GM19372 (cell line): ENCODE measurements around the gene TRPM1.

Experiments
- ATAC-seq: cut with Tn5 transposase; IDR thresholded peaks from one replicate; pipeline ENCODE4 v1.9.1; 2021; ENCODE audit warnings: mild to moderate bottlenecking, low read depth, moderate library complexity; ENCODE audit not compliant: unreplicated experiment

Gene TRPM1

GRCh38 chr15:30990036-30990435 is 111.5 kb downstream of the TRPM1 start:
- no peak for ATAC-seq

DNA sequence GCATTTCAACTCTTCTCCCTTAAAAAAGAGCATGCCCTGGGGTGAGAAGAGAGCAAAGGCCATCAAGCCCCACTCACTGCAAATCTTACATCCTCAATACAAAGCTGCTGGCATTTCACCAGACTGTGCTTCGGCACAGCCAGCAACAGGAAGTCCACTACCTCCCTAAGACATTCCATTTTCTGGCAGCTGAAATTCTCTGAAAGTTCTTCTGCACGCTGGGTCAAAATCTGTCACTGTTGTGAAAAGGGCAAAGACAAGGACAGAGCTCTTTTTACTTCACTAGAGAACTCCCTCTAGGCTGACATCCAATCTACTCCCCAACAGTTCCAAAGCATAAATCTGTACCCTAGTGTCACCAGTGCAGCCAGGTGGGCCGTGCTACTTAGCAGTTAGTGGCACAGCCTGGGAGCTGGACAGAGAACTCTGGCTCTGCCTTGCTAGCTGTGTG is 116.4 kb downstream of the TRPM1 start:
- no peak for ATAC-seq

- ATAC-seq: no peak
These were observed 117.0 kb downstream of the TRPM1 start for GRCh38 chr15:30984542-30984941.

- no peak for ATAC-seq
These were observed 117.4 kb downstream of the TRPM1 start for GRCh38 chr15:30984118-30984517.

DNA sequence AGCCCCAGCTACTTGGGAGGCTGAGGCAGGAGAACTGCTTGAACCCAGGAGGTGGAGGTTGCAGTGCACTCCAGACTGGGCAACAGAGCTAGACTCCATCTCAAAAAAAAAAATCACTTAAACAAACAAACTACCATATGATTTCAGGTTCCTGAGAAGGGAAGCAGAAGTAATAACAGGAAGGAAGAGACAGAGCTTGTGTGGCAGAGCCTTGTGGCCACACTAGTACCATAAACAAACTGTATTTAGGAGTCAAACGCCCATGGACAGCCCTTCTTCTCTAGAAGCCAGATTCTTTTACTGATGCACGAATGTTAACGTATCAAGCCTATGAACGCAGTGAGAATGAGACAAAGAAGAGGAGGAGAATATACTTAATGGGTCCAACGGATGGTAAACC is 122.1 kb downstream of the TRPM1 start:
- ATAC-seq: no peak

- ATAC-seq: no peak
These were observed 123.2 kb downstream of the TRPM1 start for GRCh38 chr15:30978328-30978727.

DNA sequence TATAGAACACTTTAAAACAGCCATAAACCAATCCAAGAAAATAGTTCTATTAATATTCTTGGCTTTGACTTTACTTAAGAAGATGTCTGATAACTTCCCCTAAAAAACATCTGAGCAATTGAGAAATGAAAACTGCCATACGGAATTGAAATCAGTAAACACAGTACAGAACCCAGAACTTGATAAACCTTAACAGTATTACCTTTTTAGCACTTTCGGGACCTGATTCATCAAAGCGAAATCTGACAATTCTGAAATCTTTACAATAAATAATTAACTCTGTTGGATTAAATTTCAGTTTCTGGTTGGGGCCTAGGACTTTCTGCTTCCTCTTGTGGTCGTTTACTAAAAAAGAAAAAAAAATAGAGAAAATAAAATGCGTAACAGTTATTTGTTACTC is 127.4 kb downstream of the TRPM1 start:
- ATAC-seq: no peak

GRCh38 chr15:30973379-30973778 is 128.1 kb downstream of the TRPM1 start:
- no peak for ATAC-seq

- no peak for ATAC-seq
These were observed 131.8 kb downstream of the TRPM1 start for GRCh38 chr15:30969724-30970123.

GRCh38 chr15:30963681-30964080 is 137.8 kb downstream of the TRPM1 start:
- no peak for ATAC-seq

GRCh38 chr15:30962659-30963058 is 138.9 kb downstream of the TRPM1 start:
- no peak for ATAC-seq

- ATAC-seq: no peak
These were observed 139.4 kb downstream of the TRPM1 start for GRCh38 chr15:30962079-30962478.

DNA sequence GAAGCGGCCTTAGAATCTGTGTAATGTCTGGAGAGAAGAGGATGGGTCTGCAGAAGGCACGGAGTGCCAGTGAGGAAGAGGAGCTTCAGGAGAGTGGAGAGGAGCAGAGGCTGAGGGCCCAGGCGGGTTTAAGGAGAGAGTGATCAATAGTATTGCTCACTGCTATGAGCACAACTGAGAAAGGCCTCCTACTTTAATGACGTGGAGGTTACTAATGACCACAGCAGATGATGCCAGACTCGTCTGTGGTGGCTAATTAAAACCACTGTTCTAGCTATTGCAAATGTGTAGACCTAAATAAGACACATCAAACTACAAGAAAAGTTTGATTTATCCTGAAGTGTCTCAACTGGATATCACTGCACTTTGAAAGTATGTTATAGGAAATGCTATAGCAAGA is 143.3 kb downstream of the TRPM1 start:
- ATAC-seq: no peak

DNA sequence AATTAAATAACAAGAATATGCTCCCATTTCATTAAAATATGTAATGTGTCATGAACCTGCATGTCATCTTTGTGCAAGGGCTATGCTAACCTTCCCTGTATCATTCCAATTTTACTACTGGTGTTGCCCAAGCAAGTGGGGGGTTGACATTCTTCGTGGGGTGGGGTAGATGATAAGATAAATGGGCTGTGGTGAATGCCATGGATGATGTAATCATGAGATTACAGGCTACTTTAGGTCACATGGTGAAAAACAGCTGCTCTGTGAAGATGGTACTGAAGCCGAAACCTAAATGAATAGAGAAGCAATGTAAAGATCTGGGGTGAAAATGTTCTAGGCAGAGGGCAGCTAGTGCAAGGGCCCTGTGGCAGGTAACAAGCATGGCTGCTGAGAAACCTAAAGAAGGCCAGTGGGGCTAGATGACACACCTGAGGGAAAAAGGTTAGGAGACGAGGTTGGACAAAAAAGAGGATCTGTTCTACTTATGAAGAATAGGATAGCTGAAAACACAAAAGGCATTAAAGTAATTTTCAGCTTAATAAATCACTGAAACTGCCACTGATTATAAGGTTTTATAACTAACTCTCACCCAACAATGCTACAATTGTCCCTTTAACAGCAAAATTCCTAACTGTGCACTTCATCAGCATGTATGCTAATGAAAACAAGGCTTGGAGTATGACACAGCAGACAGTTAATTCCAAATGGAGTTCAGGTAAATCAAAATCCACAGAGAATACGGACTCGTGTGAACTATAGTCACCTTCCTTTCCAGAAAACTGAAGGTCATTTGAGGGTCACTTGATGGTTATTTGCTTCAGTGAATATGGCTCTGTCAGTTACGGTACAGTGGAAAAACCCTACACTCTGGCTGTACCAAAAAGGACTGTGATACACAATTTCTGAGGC is 145.1 kb downstream of the TRPM1 start:
- no peak for ATAC-seq

DNA sequence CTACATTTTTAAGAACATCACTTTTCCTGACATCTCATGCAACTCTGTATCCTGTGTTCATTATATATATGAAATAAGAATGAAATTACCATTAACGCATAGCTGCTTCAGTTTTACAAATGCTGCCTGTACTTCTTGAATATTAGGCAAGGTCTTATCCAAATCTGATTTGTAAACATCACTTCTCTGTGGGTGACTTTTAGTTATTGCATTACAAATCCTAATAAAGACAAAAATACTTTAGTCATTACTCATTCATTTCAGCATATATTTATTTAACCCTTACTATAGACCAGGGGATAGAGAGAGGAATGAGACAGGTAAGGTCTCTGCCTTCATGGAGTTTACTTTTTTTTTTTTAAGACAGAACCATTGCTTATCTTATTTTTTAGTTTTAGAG is 146.9 kb downstream of the TRPM1 start:
- ATAC-seq: no peak

DNA sequence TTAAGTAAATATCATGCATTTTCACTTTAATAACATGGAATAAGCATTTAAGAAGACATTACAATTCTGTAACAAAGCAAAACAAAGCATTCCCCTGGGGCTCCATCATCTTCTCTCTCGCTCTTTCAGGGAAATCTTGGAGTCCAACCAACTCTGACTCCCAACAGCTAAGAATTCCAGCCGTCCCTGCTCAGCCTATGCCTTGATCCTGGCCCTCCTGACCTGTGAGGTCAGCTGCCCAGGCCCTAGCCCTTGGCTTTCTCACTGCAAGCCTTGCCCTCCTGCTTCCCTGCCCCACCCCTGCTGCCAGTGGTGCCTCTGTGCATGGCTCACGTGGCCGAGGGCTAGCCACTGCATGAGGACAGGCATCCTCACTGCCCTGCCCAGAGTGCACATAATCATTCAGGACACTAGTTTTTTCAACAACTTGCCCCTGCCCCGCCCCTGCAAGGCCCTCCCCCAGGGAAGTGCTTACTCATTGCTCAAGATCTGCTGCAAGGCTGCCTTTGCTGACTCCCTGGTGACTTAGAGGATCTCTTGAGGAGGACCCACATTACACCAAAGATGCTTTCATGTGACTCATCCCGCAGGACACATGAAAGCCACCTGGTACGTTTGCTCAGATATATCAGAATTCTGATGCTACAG is 147.7 kb downstream of the TRPM1 start:
- no peak for ATAC-seq

- ATAC-seq: no peak
These were observed 148.3 kb downstream of the TRPM1 start for GRCh38 chr15:30953183-30953582.
